NCI-H146 treated with DMSO at 0.1 percent for 48 hours (cell line): Measurements from ENCODE around the gene PARD6B.
A peak's percentile ranks its signal among the peaks of the same experiment; 100 is the strongest.
"Not testable (repeated sequence)": the region's sequence is repeated elsewhere in the genome, so short reads cannot be mapped to it uniquely, and the experiment has no call there.

Experiments
- DNase-seq: peaks from one replicate; lab custom pipeline; 2025; ENCODE audit not compliant: unreplicated experiment; lab: John Stamatoyannopoulos, UW

Gene PARD6B

DNA sequence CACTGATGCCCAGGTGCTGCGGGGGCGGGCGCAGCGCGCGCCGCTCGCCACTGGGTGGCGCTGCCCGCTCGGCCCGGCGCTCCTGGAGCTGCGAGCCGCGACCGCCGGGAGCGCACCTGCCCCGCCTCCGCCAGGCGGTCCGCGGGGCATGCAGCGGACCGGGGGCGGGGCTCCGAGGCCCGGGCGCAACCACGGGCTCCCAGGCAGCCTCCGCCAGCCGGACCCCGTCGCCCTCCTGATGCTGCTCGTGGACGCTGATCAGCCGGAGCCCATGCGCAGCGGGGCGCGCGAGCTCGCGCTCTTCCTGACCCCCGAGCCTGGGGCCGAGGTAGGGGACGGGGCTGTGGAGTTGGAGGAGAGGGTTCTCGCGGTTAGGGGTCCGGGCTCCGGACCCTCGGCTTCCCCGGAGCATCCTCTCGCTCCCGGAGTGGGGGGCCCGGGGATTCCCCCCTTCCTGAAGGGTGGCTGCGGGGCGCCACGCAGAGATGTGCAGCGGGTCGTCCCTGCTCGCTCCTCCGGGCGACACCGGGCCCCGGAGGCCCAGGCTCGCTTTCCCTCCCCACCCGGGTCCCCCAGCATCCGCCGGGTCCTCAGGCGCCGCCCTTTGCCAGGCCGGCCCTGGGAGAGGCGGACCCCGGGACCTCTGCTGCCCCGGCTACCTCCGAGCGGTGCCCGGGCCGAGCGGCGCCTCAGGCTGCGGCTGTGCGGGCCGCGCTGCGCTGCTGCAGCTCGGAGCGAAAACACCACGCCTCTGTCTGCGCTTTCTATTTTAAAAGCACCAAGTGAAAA lies 63.7 kb downstream of the PARD6B start, which contains the start of gene BCAS4:
Gene BCAS4, plus strand, starts transcription at position 216 of the 789 bp plus-strand sequence. Its CDS starts 23 bp downstream, at position 239.
- peak; percentile 68 for DNase-seq

DNA sequence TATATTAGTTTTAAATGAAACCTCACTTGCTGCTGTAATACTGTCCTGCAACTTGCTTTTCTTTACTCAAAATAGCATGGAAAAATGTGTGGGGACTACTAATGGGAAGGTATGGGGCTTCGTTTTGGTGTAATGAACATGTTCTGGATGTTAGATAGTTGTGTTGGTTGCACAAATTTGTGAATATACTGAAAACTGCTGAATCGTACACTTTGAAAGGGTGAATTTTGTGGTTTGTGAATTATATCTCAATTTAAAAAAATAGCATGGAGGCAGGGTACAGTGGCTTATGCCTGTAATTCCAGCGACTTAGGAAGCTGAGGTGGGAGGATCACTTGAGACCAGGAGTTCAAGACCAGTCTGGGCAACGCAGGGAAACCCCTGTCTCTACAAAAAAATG lies 65.8 kb downstream of the PARD6B start:
- no peak for DNase-seq

DNA sequence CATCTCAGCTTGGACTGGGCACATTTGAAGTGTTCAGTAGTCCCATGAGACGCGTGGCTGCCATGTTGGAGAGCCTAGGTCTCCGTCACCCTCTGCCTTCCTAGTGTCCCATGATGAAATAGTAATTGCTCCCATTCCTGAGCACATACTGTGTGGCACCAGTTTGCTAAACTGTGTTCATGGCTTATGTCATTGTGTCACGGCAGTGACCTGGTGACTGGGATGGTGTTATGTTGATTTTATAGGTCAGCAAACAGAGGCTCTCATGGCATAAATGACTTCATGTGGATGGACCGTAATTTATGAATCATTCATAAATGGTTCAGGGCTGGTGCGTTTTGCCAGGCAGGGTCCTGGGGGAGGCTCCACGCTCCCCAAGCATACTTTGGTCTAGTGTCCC lies 67.3 kb downstream of the PARD6B start:
- DNase-seq: no peak

DNA sequence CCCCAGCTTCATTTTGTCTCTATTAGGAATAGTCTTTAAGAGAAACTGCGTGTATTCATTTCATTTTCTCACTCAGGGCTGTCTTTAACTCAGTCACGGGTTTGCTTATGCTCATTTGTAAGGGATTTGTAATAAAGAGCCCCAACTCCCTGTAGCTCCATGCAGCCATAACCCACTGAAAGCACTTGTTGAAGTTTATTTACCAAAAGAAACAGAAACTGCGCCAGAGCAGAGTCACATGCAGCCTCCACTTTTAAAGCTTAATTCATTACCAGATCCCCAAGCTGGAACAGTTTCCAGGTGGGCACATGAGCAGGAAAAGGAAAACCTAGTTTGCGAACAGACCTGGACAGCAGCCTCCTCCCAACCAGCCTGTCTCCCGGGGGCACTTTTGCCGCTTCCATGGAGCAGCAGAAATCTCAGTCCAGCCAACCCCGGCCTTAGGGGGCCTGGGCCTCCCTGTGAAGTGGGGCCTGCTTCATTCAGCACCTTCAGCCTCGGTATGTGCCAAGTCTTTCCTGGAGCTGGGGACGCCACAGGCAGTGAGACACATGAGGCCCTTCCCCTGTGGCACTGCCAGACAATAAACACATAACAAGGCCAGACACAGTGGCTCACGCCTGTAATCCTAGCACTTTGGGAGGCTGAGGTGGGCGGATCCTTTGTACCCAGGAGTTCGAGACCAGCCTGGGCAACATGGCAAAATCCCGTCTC lies 68.0 kb downstream of the PARD6B start:
- no peak for DNase-seq

DNA sequence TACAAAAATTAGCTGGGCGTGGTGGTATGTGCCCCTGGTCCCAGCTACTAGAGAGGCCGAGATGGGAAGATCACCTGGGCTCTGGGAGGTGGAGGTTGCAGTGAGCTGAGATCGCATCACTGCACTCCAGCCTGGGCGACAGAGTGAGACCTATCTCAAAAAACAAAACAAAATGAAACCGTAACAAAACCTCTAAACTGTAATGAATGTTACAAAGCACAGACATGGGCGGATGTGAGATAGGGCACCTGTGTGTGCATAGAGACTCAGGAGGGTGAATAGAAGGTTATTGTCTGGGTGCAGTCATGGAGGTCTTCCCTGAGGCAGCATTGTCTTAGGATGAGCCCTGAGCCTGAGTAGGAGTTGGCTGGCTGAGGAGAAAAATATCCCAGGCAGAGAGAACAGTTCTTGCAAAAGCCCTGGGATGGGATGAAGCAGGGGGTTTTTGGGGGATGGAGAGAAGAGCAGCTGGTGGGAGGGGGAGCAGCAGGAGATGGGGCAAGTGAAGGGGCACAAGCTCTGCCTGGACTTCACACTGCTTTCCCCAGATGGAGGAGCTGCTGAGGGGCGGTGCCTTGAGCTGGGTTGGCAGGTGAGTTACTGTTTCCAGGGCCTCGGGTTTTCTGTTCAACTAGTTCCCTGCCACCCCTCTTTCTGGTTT lies 68.6 kb downstream of the PARD6B start:
- DNase-seq: no peak

DNA sequence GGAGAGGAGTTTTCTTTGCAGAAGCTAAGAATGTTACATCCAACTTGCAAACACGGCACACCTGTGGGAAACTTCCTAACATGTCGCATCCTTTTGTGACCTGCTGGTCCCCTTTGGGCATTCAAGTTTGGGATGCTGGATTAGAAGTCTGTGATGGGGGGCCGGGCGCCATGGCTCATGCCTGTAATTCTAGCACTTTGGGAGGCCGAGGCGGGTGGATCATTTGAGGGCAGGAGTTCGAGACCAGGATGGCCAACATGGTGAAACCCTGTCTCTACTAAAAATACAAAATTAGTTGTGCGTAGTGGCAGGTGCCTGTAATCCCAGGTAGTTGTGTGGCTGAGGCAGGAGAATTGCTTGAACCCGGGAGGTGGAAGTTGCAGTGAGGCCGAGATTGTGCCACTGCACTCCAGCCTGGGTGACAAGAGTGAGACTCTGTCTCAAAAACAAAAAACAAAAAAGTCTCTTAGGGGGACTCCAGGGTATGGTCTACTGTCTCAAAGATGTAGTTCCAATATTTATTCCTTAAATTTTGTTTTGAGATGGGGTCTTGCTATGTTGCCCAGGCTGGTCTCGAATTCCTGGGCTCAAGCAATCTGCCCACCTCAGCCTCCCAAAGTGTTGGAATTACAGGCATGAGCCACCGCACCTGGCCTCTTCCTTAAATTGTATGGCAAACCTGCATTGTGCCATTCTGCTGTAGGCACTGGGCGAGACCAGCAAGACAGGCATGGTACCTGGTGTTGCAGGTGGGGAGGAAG lies 69.8 kb downstream of the PARD6B start:
- DNase-seq: not testable (repeated sequence)

DNA sequence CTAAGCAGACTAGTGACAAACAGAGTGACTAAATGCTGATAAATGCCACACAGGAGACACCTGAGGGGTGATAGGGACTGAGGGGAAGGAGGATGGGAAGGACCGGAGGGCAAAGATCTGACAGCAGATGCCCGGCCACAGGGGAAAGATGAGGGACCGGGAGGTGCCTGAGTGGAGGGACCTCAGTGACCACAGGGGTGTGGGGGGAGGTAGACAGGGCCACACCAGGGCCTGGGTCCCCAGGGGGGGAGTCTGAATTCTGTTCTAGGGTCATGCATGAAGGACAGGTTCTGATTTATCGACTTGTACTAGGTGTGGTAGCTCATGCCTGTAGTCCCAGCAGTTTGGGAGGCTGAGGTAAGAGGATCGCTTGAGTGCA lies 70.4 kb downstream of the PARD6B start:
- no peak for DNase-seq

DNA sequence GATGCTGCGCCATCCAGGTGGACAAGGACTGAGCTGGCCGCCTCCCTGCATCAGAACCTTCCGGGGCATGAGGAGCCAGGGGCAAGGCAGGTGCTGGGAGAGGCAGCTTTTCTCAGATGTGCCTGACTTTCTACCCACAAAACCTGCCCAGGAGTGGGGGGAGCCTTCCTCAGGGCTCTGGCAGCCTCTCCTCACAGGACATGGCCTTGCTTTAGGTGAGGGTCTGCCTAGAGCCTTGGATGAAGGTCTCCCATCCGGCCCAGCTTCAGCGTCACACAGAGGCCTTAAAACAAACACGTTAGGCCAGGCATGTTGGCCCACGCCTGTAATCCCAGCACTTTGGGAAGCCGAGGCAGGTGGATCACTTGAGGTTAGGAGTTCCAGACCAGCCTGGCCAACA lies 70.9 kb downstream of the PARD6B start:
- no peak for DNase-seq

DNA sequence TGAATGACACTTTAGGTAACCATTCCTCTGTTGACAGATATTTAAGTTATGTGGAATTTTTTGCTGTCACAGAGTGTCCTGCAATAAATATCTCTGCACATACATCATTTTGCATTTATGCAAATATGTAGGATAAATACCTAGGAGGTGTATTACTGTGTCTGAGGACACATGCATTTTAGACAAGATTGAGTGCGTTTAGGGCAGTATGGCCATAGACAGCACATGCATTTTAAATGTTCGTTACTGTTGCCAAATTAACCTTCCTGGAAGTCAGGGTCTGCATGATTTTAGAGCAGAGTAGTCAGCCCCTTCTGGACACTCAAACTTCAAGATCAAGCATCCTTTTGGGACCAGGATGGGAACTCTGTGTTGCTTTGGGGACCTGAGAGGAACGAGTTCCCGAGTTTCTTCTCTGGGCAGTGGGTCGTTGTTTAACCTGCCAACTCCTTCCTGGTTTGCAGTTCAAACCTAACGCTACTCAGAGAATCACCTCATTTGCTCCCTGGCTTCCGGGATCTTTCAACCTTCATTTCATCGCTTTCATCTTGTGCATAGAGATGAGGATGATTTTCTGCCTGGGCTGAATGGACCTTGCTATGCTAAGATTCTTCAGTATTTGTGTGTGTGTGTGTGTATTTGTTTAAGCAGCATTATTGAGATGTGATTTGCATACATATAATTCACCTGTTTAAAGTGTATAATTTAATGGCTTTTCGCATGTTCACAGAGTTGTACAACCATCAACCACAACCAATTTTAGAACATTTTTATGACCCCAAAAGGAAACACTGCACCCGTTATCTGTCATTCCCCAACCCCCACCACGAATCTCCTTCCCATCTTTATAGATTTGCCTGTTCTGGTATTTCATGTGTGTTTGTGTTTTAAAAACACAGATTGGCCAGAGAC lies 73.3 kb downstream of the PARD6B start:
- no peak for DNase-seq

DNA sequence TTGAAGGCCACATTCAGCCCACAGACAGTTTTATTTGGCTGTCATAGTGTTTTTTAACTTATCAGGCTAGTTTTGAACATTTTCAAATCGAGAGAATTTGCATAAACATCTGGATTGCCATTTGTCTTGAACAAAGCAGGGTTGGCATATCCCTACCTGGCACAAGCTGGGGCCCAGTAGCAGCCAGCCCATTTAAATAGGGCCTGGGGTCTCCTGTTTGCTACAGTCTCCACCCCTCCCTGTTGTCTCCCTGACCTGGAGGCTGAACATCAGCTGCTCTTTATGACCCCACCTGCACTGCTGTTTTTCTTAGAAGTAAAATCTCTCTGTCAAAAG lies 73.9 kb downstream of the PARD6B start:
- no peak for DNase-seq

DNA sequence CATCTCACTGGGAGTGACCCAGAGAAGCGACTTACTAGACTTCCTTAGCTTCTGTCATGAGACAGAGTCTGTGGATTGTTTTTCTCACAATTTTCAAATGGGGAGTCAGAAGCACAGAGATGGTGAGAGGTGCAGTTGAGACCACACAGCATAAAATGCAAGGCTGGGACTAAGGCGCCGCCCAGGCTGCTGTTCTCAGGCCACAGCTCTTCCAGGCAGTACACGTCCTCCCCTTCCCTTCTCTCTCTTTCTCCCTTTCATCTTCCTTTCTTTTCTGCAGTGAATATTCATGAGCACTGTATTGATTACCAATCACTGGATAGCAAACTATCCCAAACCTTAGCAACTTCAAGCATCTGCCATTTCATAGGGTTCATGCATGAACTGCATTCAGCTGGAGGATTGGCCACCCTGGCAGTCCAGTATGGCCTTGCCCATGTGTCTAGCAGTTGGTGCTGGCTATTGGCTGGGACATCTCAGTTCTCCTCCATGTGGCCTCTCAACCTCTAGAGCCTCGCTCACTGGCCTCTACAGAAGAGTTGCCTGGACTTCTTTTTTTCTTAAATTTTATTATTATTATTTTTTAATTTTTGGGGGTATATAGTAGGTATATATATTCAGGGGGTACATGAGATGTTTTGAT lies 74.9 kb downstream of the PARD6B start:
- DNase-seq: no peak
